ENCODE data around the gene MAPK6. TPM values are rescaled to one million over a fixed set of nuclear protein-coding genes. Genes with fewer than 3 reads are reported as not detected.

MAPK6 gene
- total RNA-seq, 1 donor from 2014 or later: 98.2 TPM

GRCh38 chr15:52020221-52021085 lies 1.4 kb downstream of the MAPK6 start:
- TF ChIP-seq CTCF (IDR thresholded peaks at IDR 0.05; ENCODE audit: insufficient read depth, low read depth, low read length): no peak
- no peak for TF ChIP-seq EZH2 (IDR thresholded peaks at IDR 0.05; ENCODE audit: insufficient read depth, low read length)
- Histone ChIP-seq H4K20me1 (ENCODE audit: insufficient read depth, low read length) (peaks cover 16% of the 10 kb centered on the region), H3K27me3 (ENCODE audit: insufficient read depth, low read length) (no peaks in the 10 kb centered on the region), H3K9me3 (ENCODE audit: insufficient read depth, low read depth, low read length) (no peaks in the 10 kb centered on the region), H3K27ac (ENCODE audit: low read depth, low read length) (peak overlapping the region; percentile 98), H3K79me2 (ENCODE audit: insufficient read depth, low read length) (peaks cover 59% of the 10 kb centered on the region), H3K4me3 (ENCODE audit: insufficient read depth, low read depth, low read length) (peak overlapping the region; percentile 99), H3K36me3 (ENCODE audit: insufficient read depth, low read length) (no peaks in the 10 kb centered on the region), H3K4me2 (ENCODE audit: low read length) (peak overlapping the region; percentile 84), H3K9ac (ENCODE audit: low read length) (peak overlapping the region; percentile 100), H2AFZ (ENCODE audit: low read depth, low read length) (no peak overlapping the region), H3K4me1 (ENCODE audit: insufficient read depth, low read length) (peaks cover 17% of the 10 kb centered on the region)
- Mint-ChIP-seq H3K4me3 (ENCODE audit: unreplicated experiment) (peak overlapping the region; percentile 97), H3K27ac (ENCODE audit: unreplicated experiment) (peak overlapping the region; percentile 99), H3K9me3 (ENCODE audit: unreplicated experiment) (peaks cover 5% of the 10 kb centered on the region), H3K27me3 (ENCODE audit: low read depth, unreplicated experiment) (no peaks in the 10 kb centered on the region), H3K4me1 (ENCODE audit: low read depth, unreplicated experiment) (peaks cover 19% of the 10 kb centered on the region), H3K36me3 (ENCODE audit: low read depth, unreplicated experiment) (peaks cover 2% of the 10 kb centered on the region)
- no peak for FAIRE-seq
- no peak for DNase-seq (ENCODE audit: low read depth)

GRCh38 chr15:52021128-52021671 lies 2.2 kb downstream of the MAPK6 start:
- H3K79me2 ChIP-seq (ENCODE audit: insufficient read depth, low read length): peaks cover 66% of the 10 kb centered on the region
- H3K4me1 Mint-ChIP-seq (ENCODE audit: low read depth, unreplicated experiment): peaks cover 22% of the 10 kb centered on the region

More at GRCh38 chr15:52021128-52021671, 2.2 kb downstream of the MAPK6 start:
- Mint-ChIP-seq H3K27me3 (ENCODE audit: low read depth, unreplicated experiment) (no peaks in the 10 kb centered on the region), H3K36me3 (ENCODE audit: low read depth, unreplicated experiment) (peaks cover 2% of the 10 kb centered on the region), H3K9me3 (ENCODE audit: unreplicated experiment) (peaks cover 5% of the 10 kb centered on the region), H3K27ac (ENCODE audit: unreplicated experiment) (peak overlapping the region; percentile 99), H3K4me3 (ENCODE audit: unreplicated experiment) (peak overlapping the region; percentile 97)
- Histone ChIP-seq H4K20me1 (ENCODE audit: insufficient read depth, low read length) (peaks cover 23% of the 10 kb centered on the region), H2AFZ (ENCODE audit: low read depth, low read length) (no peak overlapping the region), H3K27me3 (ENCODE audit: insufficient read depth, low read length) (no peaks in the 10 kb centered on the region), H3K4me2 (ENCODE audit: low read length) (peak overlapping the region; percentile 84), H3K4me1 (ENCODE audit: insufficient read depth, low read length) (peaks cover 17% of the 10 kb centered on the region), H3K27ac (ENCODE audit: low read depth, low read length) (peak overlapping the region; percentile 98), H3K9me3 (ENCODE audit: insufficient read depth, low read depth, low read length) (no peaks in the 10 kb centered on the region), H3K9ac (ENCODE audit: low read length) (peak overlapping the region; percentile 100), H3K36me3 (ENCODE audit: insufficient read depth, low read length) (no peaks in the 10 kb centered on the region), H3K4me3 (ENCODE audit: insufficient read depth, low read depth, low read length) (peak overlapping the region; percentile 99)
- TF ChIP-seq EZH2 (IDR thresholded peaks at IDR 0.05; ENCODE audit: insufficient read depth, low read length) (no peak), CTCF (IDR thresholded peaks at IDR 0.05; ENCODE audit: insufficient read depth, low read depth, low read length) (no peak)
- peak; percentile 92 for DNase-seq (ENCODE audit: low read depth)
- FAIRE-seq: no peak
